ENCODE results near the gene ARID4B.
"Not testable (repeated sequence)": the region's sequence is repeated elsewhere in the genome, so short reads cannot be mapped to it uniquely, and the experiment has no call there.

The ARID4B gene, protein sequence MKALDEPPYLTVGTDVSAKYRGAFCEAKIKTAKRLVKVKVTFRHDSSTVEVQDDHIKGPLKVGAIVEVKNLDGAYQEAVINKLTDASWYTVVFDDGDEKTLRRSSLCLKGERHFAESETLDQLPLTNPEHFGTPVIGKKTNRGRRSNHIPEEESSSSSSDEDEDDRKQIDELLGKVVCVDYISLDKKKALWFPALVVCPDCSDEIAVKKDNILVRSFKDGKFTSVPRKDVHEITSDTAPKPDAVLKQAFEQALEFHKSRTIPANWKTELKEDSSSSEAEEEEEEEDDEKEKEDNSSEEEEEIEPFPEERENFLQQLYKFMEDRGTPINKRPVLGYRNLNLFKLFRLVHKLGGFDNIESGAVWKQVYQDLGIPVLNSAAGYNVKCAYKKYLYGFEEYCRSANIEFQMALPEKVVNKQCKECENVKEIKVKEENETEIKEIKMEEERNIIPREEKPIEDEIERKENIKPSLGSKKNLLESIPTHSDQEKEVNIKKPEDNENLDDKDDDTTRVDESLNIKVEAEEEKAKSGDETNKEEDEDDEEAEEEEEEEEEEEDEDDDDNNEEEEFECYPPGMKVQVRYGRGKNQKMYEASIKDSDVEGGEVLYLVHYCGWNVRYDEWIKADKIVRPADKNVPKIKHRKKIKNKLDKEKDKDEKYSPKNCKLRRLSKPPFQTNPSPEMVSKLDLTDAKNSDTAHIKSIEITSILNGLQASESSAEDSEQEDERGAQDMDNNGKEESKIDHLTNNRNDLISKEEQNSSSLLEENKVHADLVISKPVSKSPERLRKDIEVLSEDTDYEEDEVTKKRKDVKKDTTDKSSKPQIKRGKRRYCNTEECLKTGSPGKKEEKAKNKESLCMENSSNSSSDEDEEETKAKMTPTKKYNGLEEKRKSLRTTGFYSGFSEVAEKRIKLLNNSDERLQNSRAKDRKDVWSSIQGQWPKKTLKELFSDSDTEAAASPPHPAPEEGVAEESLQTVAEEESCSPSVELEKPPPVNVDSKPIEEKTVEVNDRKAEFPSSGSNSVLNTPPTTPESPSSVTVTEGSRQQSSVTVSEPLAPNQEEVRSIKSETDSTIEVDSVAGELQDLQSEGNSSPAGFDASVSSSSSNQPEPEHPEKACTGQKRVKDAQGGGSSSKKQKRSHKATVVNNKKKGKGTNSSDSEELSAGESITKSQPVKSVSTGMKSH (N-terminal part only)

DNA sequence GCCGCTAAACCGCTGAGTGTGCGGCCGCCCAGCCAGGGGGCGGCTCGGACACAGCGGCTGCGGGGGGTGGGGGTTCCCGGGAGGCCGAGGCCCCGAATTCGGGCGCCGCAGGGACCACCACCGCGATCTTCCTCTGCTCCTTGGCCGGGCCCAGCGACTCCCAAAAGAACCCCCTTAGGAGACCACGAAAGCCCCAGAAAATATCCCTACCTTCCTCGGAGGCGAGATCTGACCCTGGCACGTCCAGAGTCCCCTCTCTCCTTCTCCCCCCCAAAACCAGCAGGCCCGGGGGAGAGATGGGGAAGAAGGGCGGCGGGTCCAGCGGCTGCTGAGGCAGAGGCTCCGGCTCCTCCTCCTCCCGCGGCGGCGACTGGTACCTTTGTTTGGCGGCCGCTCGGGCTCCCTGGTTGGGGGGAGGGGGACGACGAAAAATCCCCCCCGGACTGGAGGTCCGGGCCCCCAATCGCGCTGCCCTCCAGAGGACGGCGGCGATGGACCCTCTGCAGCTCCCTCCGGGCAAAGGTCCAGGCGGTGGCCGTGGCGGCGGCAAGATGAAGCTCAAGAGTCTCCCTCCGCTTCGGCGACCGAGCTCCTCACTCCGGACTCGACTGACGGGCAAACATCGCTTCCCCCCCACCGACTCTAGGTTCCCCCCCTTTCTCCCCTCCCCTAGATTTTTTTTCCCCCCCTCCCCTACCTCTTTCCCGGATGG lies at the start of gene ARID4B:
ARID4B (minus strand) TSS at position 621 of the 712 bp plus-strand sequence. CDS start 1,260 bp downstream, outside the sequence.
- DNase-seq, result no peak

DNA sequence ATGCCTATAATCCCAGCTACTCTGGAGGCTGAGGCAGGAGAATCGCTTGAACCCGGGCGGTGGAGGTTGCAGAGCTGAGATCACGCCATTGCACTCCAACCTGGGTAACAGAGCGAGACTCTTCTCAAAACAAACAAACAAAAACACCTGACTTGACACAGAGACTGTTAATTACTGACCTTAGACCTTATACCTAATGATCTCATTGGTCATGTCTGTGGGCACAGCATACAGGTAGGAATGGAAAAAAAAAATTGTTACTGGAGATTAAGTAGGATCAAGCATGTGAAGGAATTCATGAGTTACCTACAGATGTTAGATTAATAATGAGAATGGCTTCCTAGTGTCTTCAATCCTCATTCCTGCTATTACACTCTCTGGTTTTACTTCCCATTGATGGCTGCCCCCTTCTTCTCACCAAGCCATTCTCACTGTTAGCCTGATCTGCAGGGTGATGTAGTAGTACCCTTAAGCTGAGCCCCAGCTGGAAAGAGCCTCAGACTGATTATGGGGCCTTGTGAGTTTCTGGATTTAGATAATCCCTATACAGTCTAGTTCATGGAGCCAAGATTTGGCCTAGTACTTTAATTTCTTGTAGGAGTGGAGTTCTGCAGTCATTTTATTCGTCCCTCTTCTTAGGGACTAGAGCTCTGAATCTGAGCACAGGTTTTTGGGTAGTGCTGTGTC lies 48.1 kb upstream of the ARID4B start:
- no peak for DNase-seq

DNA sequence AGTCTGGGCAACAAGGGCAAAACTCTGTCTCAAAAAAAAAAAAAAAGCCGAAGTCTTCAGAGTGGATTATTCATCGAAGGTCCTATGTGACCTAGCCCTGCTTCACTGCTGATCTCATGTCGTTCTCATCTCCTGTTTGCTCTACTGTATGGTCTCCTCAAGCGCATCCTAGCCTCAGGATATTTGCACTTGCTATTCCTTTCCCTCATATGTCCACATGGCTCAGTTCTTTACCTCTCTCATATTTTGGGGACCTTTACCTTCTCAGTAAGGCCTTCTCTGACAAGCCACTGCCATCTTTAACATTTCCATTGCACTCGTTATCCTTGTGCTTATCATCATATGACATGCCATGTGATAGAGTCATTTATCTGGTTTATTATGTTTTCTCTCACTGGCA lies 41.8 kb upstream of the ARID4B start:
- DNase-seq, result no peak

DNA sequence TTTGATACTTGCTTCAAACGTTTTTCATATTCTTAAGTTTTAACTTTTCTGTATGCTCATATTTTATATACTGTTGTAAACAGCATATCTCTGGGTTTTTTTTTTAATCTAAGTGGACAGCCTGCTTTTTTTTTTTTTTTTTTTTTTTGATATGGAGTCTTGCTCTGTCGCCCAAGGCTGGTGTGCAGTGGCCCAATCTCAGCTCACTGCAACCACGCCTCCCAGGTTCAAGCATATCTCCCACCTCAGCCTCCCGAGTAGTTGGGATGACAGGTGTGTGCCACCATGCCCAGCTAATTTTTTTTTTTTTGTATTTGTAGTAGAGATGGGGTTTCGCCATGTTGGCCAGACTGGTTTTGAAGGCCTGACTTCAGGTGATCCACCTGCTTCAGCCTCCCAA lies 40.4 kb upstream of the ARID4B start:
- DNase-seq, result no peak

DNA sequence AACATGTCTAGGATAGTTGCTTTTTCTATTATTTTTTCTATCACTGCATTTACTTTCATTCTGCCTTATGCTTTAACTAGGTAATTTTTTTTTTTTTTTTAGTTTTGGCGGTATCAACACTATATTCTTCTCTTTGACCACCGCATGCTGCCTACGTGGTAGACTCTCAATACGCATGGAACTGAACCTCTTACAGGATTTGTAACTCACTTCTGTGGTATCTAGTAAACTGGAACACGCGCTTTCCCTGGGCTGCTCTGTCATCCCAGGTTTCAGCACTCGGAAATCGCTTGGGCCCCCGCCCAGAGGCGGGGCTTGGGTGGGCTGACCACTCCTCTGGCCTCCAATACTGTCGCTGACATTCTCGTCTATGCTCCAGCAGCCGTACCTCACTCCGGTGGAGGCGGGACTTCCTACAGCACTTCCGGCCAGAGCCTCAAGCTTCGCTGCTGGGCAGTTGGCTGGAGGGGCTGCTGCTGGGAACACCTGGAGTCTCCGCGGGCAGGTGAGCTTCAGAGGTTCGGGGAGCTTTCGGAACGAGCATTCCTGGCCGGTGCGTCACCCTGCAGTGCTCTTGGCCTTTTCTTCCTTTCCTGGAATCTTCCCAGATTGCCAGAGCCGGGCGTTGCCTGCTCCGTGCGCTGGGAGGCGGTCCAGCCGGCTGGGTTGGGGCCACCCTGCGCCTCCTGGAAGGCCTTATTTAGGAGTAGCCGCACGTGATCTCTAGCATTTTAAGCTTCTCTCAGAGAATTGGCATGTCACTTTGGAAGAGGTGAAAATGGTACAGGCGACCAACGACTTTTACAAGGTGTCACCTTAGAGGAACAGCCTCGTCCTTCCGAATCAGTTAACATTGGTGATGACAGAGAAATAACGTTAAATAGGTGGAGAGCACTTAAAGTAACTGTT lies 39.3 kb upstream of the ARID4B start, which contains the start of gene TBCE:
TBCE (plus strand) TSS at position 428 of the 909 bp plus-strand sequence. CDS start 12,623 bp downstream, outside the sequence.
- DNase-seq, result peak; percentile 88 to 98

DNA sequence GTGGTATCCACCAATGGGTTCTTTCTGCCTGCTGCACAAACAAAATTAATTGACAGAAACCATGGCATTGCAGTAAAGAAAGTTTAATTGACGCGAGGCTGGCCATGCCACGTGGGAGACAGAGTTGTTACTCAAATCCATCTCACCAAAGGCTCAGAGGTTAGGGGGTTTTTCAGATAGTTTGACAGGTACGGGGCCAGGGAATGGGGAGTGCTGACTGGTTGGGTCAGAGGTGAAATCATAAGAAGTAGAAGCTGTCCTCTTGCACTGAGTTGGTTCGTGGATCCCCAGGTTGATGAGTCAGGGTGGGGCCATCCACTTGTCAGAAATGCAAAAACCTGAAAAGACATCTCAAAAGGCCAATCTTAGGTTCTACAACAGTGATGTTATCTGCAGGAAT lies 38.3 kb upstream of the ARID4B start:
- DNase-seq, result no peak

DNA sequence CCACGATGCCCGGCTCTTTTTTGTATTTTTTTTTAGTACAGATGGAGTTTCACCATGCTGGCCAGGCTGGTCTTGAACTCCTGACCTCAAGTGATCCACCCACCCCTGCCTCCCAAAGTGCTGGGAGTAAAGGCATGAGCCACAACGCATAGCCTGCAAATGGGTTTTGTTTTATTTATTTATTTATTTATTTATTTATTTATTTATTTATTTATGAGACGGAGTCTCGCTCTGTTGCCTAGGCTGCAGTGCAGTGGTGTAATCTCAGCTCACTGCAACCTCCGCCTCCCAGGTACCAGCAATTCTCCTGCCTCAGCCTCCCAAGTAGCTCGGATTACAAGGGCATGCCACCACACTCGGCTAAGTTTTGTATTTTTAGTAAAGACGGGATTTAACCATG lies 36.2 kb upstream of the ARID4B start:
- DNase-seq, result not testable (repeated sequence)

DNA sequence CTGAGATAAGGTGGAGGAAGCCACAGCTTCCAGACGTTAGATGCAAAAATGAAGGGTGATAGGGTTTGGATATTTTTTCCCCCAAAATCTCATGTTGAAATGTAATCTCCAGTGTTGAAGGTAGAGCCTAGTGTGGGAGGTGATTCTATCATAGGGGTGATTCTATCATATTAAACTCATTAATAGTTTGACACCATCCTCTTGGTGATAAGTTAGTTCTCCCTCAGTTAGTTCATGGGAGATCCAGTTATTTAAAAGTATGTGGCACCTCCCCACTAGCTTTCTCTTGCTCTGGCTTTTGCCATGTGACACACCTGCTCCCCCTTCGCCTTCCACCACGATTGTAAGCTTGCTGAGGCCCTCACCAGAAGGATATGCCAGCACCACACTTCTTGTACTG lies 30.9 kb upstream of the ARID4B start:
- no peak for DNase-seq

DNA sequence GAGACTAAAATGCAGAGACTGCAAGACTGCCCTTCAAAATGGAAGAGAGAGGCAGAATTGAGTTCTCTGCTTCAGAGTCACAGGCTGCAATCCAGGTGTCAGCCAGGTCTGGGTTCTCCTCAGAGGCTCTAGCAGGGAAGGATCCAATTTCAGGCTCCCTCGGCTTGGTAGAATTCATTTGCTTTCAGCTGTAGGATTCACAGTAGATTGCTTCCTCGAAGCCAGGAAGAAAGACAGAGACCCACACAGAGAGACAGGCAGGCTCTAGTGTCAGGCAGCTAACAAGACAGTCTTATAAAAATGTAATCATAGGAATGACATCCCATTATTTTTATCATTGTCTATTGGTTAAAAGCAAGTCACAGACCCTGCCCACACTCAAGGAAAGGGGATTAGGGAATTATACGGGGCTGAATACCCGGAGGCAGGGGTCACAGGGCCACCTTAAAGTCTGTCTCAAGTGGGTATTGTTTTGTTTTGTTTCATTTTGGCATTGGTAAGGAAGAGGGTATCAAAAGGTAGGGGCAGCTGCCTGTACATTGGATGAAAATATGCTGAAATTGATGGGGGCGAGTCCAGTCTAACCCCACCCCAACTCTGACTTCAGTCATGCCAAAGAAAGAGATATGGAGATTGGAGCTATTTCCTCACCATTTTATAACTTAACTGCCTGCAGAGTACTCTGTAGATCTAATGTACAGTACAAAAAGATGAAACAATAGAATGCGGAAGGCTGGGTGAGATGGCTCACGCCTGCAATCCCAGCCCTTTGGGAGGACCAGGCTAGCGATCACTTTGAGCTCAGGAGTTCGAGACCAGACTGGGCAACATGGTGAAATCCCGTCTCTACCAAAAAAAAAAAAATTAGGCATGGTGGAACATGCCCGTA lies 29.8 kb upstream of the ARID4B start:
- DNase-seq, result no peak

DNA sequence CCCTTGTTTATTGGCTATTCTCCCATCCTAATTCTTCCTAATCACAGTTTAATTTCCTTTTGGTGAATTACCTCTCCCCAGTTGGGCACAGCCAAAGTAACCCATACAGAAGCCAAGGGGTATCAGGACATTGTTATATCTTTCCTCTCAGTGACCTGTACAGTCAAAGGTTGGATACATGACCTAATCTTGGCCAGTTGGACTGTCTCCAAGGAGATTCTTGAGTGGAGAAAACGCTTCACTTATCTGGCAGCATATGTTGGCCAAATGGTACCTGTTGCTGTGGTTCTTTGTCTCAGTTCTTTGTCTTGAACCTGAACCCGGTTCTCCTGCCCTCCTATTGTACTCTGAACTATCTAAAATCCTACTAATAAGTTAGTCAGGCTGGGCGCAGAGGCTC lies 23.9 kb upstream of the ARID4B start:
- DNase-seq, result no peak

DNA sequence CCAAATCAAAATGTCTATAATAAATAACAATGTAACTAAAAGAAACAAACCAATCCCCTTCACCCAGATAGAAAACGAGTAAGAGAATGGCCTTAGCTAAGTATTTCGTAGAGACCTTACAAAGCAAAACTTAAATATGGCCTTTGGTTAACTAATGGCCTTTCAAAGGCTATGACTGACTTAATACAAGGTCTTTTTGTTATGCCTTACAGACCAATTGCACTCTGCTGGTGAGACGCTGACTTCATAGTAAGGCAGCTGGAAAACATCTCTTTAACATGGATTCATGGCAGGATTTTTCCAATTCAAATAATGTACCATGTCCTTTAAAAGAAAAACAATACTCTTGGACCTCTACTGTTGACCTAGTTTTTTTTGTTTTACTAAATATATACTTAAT lies 23.5 kb upstream of the ARID4B start:
- no peak for DNase-seq

DNA sequence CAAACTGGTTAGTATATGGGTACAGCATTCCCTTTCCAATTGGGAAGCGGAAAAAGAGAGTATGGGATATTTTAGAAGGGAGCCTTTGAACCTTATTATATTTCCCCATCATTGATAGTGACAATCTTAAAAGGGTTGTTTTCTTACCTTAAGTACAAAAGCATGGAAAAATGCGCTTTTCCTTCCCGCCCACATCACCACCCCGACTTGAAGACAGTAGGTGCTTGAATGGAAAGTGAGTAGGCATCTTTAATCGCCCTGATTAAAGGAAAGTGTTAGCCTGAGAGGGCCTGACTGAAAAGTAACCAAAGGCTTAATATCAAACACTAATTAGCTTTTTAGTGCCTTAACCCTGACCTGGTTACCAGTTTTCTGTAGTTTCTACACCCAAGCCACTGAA lies 15.7 kb upstream of the ARID4B start:
- DNase-seq, result no peak

DNA sequence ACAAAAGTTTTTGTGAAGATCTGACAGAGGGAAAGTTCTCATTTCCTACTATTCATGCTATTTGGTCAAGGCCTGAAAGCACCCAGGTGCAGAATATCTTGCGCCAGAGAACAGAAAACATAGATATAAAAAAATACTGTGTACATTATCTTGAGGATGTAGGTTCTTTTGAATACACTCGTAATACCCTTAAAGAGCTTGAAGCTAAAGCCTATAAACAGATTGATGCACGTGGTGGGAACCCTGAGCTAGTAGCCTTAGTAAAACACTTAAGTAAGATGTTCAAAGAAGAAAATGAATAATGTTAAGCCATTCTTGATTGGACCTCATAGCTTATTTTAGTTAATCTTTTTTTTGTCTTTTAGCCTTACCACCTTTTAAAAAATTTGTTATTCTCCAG lies 14.5 kb upstream of the ARID4B start:
- no peak for DNase-seq

DNA sequence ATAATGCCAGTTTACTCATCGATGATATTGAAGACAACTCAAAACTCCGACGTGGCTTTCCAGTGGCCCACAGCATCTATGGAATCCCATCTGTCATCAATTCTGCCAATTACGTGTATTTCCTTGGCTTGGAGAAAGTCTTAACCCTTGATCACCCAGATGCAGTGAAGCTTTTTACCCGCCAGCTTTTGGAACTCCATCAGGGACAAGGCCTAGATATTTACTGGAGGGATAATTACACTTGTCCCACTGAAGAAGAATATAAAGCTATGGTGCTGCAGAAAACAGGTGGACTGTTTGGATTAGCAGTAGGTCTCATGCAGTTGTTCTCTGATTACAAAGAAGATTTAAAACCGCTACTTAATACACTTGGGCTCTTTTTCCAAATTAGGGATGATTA lies 14.1 kb upstream of the ARID4B start:
- no peak for DNase-seq

DNA sequence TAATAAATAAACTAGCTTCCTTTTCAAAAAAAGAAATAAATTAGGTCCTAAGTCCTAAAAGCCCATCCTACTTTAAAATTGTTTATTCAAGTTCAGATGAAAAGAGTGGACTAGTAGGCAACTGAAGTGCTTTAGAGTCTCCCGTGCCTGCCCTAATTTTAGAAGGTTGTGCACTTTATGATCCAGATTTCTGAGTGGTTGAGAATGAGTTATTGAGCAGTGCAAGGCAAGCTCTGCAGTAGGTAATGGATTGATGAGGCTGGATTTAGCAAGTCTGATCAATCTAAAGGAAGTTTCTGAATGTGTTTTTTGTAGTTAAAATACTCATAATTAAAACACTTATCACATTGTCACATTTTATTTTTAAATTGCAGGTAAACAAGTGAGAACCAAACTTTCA lies 13.4 kb upstream of the ARID4B start:
- no peak for DNase-seq

DNA sequence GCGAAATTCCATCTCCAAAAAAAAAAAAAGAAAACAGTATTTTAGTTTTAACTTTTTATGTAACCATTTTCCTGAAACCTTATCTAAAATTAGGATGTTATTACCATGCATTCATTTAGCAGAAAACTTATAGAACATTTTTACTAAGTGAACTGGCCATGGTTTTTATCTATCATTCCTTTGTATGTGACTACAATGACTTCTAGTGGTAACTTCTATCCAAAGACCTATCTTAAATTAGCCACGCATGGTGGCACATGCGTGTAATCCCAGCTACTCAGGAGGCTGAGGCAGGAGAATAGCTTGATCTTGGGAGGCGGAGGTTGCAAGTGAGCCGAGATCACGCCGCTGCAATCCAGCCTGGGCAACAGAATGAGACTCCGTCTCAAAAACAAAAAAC lies 11.8 kb upstream of the ARID4B start:
- DNase-seq, result no peak

DNA sequence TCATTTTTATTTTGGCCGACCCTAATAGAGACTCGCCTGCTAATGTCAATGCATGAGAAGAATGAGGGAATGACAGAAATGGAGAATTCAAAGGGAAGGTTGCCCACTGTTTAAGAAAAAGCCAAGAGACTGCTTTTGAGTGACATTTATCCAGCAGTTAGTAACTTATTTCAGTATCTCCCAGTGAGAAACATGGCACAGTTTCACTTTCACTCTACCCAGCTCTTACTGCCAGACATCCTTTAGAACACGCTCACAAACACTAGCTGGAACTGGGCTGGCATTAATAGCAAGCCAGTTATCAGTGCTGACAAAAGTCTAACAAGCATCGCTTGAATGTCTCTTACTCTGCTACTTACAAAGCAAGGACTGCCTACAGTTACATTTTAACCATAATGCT lies 8.9 kb upstream of the ARID4B start:
- no peak for DNase-seq

DNA sequence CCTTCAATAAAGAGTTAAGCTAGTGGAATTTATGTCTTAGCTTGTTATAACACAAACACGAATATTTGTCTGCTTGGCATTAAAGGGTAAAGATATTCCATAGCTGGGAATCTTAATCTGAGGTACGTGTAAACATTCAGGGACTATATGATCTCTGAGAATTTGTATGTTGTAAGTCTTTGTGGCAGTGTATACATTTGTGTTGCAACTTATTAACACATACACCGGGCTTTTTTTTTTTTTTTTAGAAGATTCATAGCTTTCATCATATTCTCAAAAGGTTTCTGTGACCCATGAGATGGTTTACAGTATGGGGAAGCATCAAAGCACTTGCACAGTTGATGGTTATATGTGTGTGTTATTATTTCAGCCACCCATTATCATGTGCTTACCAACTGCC lies 3.4 kb upstream of the ARID4B start:
- no peak for DNase-seq

DNA sequence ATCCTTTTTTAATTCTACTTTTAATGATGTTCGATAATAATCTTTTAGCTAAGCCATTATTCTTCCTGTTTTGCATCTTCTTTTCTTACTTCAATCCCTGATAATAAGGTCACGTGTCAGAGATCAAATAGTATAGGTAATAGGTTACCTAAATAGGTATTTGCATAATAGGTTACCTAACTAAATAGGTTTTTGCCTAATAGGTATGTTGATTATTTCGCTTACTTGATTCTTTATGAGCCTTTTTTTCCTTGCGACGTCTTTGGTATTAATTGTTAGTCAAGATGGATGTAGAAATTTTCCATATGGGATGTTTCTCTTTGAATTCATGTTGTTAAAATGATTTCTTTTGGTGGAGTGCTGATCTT lies 2.9 kb upstream of the ARID4B start:
- no peak for DNase-seq

Measured in NCI-H446 (cell line).